IgD-negative memory B cell (primary cell): ENCODE results near the gene PCDH1. TPM values are rescaled to one million over a fixed set of nuclear protein-coding genes. Genes with fewer than 3 reads are reported as not detected.
"Not testable (repeated sequence)": the region's sequence is repeated elsewhere in the genome, so short reads cannot be mapped to it uniquely, and the experiment has no call there.

Source experiments
- H3K27ac Mint-ChIP-seq, 3 donors: one replicate each; pipeline ENCODE4 v1.8.0; 2020 to 2022; ENCODE audit warnings: mild to moderate bottlenecking in 3 of 3, mixed read lengths in 3 of 3, moderate library complexity in 1 of 3
- H3K27me3 Mint-ChIP-seq: one replicate; pipeline ENCODE4 v1.8.0; 2021; ENCODE audit warnings: mixed read lengths
- H3K36me3 Mint-ChIP-seq: one replicate; pipeline ENCODE4 v1.8.0; 2020; ENCODE audit warnings: mild to moderate bottlenecking, mixed read lengths
- H3K4me1 Mint-ChIP-seq, 3 donors: one replicate each; pipeline ENCODE4 v1.8.0; 2020 to 2022; ENCODE audit warnings: mixed read lengths in 3 of 3, mild to moderate bottlenecking in 1 of 3
- H3K4me3 Mint-ChIP-seq, 4 donors: one replicate each; pipeline ENCODE4 v1.8.0; 2020 to 2022; ENCODE audit warnings: mild to moderate bottlenecking in 4 of 4, mixed read lengths in 4 of 4, moderate library complexity in 3 of 4
- H3K9me3 Mint-ChIP-seq, 3 donors: one replicate each; pipeline ENCODE4 v1.8.0; 2020 to 2021; ENCODE audit warnings: mixed read lengths in 3 of 3, mild to moderate bottlenecking in 1 of 3
- polyA plus RNA-seq: library from polyadenylated mRNA; unstranded; fragments of 300-500 nt; fragmentation: Illumina TruSeq; gene quantifications from one replicate; pipeline ENCODE4 v1.2.3, GENCODE V29; 2021

The PCDH1 gene
- polyA plus RNA-seq, 1 donor from 2014 or later: 0.10 TPM

DNA sequence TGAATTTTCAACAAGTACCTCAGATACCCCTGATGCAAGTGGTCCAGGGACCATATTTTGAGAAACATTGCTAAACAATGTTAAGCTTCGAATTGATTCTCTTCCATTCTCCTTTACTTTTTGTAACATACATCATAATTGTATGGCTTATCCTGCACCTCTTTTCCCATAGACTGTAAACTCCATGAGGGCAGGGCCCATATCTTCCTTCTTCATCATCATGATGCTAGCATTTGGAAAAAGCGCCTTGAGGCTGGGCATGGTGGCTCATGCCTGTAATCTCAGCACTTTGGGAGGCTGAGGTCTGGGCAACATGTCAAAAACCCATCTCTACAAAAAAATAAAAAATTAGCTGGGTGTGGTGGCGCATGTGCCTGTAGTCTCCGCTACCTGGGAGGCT is 31.0 kb upstream of the PCDH1 start:
- H3K36me3 Mint-ChIP-seq: no peaks in the 10 kb centered on the region
- peaks cover 0 to 5% (median 3%) of the 10 kb centered on the region in 3 donors for H3K9me3 Mint-ChIP-seq
- H3K27ac Mint-ChIP-seq: no peak overlapping the region
- H3K27me3 Mint-ChIP-seq: peaks cover 9% of the 10 kb centered on the region
- H3K4me1 Mint-ChIP-seq: peaks cover 7 to 8% (median 8%) of the 10 kb centered on the region in 3 donors
- no peak overlapping the region for H3K4me3 Mint-ChIP-seq

GRCh38 chr5:141908796-141909195 is 30.6 kb upstream of the PCDH1 start:
- no peaks in the 10 kb centered on the region for H3K36me3 Mint-ChIP-seq
- peaks cover 11% of the 10 kb centered on the region for H3K27me3 Mint-ChIP-seq
- peaks cover 0 to 5% (median 3%) of the 10 kb centered on the region in 3 donors for H3K9me3 Mint-ChIP-seq
- H3K27ac Mint-ChIP-seq: no peak overlapping the region
- no peak overlapping the region for H3K4me3 Mint-ChIP-seq
- H3K4me1 Mint-ChIP-seq: peaks cover 6 to 7% (median 6%) of the 10 kb centered on the region in 3 donors

DNA sequence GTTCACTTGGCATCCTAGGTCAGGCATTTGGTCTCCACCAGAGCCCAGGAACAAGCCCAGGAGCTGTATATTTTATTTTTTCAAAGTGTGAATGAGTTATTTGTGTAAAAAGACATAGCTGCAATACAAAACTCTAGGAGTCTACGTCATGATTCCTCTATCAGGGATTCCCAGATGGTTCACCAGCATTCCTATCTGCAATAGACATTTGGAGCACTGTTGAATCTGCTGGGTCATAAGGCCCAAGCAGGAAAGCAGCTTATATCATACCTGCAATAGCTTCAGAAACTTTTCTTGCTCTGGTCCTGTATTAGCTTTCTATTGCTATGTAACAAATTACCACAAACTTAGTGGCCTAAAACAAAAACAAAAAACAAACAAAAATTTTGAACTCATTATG is 28.8 kb upstream of the PCDH1 start:
- Mint-ChIP-seq H3K4me1 (no peaks in the 10 kb centered on the region), H3K4me3 (no peak overlapping the region), H3K9me3 (peaks cover 0 to 5% (median 3%) of the 10 kb centered on the region in 3 donors), H3K27ac (no peak overlapping the region), H3K36me3 (no peaks in the 10 kb centered on the region), H3K27me3 (peaks cover 8% of the 10 kb centered on the region)

DNA sequence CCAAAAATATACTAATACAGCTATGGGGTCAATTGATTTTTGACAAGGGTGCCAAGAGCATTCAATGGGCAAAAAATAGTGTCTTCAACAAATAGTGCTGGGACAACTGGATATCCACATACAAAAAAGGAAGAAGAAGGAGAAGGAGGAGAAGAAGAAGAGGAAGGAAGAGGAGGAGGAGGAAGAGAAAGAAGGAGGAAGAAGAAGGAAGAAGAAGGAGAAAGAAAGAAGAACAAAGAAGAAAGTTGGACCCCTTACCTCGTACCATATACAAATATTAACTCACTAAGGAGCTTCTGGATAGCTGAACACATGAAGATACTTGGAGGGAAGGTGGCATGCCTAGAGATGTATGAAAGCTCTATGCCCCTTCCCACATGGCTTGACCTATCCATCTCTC is 28.3 kb upstream of the PCDH1 start:
- Mint-ChIP-seq H3K9me3 (peaks cover 0 to 5% (median 3%) of the 10 kb centered on the region in 3 donors), H3K27me3 (peaks cover 8% of the 10 kb centered on the region), H3K4me1 (no peaks in the 10 kb centered on the region), H3K27ac (no peak overlapping the region), H3K36me3 (no peaks in the 10 kb centered on the region), H3K4me3 (no peak overlapping the region)

DNA sequence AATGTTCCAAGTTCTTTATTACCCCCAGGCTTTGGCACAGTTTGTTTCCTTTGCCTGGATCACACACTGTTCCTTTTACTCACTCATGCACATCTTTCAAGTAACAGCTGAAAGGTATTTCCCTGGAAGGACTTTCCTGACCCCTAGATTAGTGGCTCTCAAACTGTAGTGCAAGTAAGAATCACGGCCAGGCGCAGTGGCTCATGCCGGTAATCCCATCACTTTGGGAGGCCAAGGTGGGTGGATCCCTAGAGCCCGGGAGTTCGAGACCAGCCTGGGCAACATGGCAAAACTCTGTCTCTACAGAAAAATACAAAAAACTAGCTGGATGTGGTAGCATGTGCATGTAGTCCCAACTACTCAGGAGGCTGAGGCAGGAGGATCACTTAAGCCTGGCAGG is 26.3 kb upstream of the PCDH1 start:
- Mint-ChIP-seq H3K4me3 (no peak overlapping the region), H3K36me3 (no peaks in the 10 kb centered on the region), H3K4me1 (no peaks in the 10 kb centered on the region), H3K27me3 (peaks cover 9% of the 10 kb centered on the region), H3K9me3 (peaks cover 0 to 5% (median 3%) of the 10 kb centered on the region in 3 donors), H3K27ac (no peak overlapping the region)

GRCh38 chr5:141903261-141903660 is 25.1 kb upstream of the PCDH1 start:
- H3K27ac Mint-ChIP-seq: no peak overlapping the region
- no peak overlapping the region for H3K4me3 Mint-ChIP-seq
- peaks cover 11% of the 10 kb centered on the region for H3K27me3 Mint-ChIP-seq
- H3K4me1 Mint-ChIP-seq: no peaks in the 10 kb centered on the region
- no peaks in the 10 kb centered on the region for H3K36me3 Mint-ChIP-seq
- H3K9me3 Mint-ChIP-seq: peaks cover 0 to 5% (median 3%) of the 10 kb centered on the region in 3 donors

- Mint-ChIP-seq H3K4me1 (no peaks in the 10 kb centered on the region), H3K4me3 (no peak overlapping the region), H3K27me3 (peaks cover 11% of the 10 kb centered on the region), H3K36me3 (no peaks in the 10 kb centered on the region), H3K27ac (no peak overlapping the region), H3K9me3 (peaks cover 0 to 5% (median 3%) of the 10 kb centered on the region in 3 donors)
Observed at GRCh38 chr5:141902015-141902814, 24.0 kb upstream of the PCDH1 start.

DNA sequence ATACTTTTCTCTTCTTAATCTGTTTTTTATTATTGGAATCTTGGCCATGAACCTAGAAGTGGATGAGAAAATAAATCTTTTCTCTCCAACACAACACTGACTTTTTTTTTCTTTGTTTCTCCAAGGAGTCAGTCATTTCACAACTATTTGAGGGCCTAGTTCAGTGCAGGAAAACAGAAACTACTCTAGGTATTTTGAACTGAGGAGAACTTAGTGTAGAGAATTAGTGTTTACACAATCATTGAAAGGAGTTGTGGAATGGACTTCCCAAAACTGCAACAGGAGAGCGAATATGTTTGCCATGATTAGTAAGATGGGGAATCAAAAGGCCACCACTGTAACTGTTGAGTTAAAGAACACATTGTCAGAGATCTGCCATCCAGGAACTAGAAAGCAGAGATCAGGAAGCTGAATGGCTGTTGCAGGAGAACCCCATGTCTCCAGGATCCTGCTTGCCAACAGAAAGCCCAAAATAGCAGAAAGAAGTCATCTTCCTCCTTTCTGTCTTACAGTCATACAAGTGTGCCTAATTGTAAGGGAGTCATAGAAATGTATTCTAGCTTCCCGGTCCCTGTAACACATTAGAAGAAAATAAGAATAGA is 20.3 kb upstream of the PCDH1 start:
- H3K4me1 Mint-ChIP-seq: no peaks in the 10 kb centered on the region
- H3K27ac Mint-ChIP-seq: no peak overlapping the region
- H3K4me3 Mint-ChIP-seq: no peak overlapping the region
- H3K9me3 Mint-ChIP-seq: no peaks in the 10 kb centered on the region
- peaks cover 9% of the 10 kb centered on the region for H3K27me3 Mint-ChIP-seq
- H3K36me3 Mint-ChIP-seq: no peaks in the 10 kb centered on the region

- Mint-ChIP-seq H3K36me3 (no peaks in the 10 kb centered on the region), H3K4me3 (no peak overlapping the region), H3K4me1 (no peaks in the 10 kb centered on the region), H3K27ac (no peak overlapping the region), H3K9me3 (no peaks in the 10 kb centered on the region), H3K27me3 (peaks cover 7% of the 10 kb centered on the region)
Observed at GRCh38 chr5:141897425-141897824, 19.2 kb upstream of the PCDH1 start.

- H3K9me3 Mint-ChIP-seq, H3K4me1 Mint-ChIP-seq, H3K36me3 Mint-ChIP-seq, H3K4me3 Mint-ChIP-seq, H3K27ac Mint-ChIP-seq: not testable (repeated sequence)
- peaks cover 23% of the 10 kb centered on the region for H3K27me3 Mint-ChIP-seq
Observed at GRCh38 chr5:141890429-141890828, 12.2 kb upstream of the PCDH1 start.

DNA sequence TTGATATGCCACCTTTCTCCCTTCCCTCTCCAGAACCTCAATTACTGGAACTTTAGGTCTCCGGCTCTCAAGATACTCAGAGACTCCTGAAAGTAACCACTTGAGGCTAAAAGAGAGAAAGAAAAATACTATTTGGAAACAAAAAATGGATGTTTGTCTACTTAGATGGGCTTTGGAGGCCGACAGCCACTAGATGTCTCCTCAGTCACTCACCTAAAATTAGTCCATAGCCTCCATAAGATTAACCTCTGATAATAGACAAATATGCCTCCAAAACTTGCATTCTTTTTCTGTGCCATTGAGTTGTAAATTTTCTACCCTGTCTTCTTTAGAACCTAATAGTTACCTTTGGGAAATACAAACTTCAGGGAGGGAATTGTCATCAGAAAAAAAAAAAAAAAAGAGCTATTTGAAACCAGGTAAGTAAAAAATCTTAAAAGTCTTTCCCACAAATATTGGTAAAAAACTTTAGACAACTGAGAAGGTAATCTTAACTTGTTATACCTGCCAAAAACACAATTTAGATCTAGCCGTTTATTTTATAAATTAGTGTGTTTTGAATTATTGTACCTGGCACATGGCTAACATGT is 11.2 kb upstream of the PCDH1 start:
- Mint-ChIP-seq H3K27me3 (peaks cover 28% of the 10 kb centered on the region), H3K4me1 (peaks cover 2 to 6% (median 4%) of the 10 kb centered on the region in 3 donors), H3K4me3 (peak overlapping the region in 1 of 4 donors; percentile 5), H3K9me3 (peaks cover 0 to 2% (median 0%) of the 10 kb centered on the region in 3 donors), H3K36me3 (peaks cover 2% of the 10 kb centered on the region), H3K27ac (peak overlapping the region in 1 of 3 donors; percentile 37)

- H3K4me1 Mint-ChIP-seq: peaks cover 5 to 9% (median 6%) of the 10 kb centered on the region in 3 donors
- no peak overlapping the region for H3K27ac Mint-ChIP-seq
- peak overlapping the region in 1 of 4 donors; percentile 47 for H3K4me3 Mint-ChIP-seq
- H3K36me3 Mint-ChIP-seq: peaks cover 2% of the 10 kb centered on the region
- no peaks in the 10 kb centered on the region for H3K9me3 Mint-ChIP-seq
- H3K27me3 Mint-ChIP-seq: peaks cover 54% of the 10 kb centered on the region
Observed at GRCh38 chr5:141883892-141884318, 5.7 kb upstream of the PCDH1 start.

GRCh38 chr5:141883184-141883891 is 5.1 kb upstream of the PCDH1 start:
- no peak overlapping the region for H3K27ac Mint-ChIP-seq

GRCh38 chr5:141882594-141883183 is 4.5 kb upstream of the PCDH1 start:
- Mint-ChIP-seq H3K4me3 (no peak overlapping the region), H3K27me3 (peaks cover 59% of the 10 kb centered on the region), H3K36me3 (peaks cover 2% of the 10 kb centered on the region), H3K27ac (no peak overlapping the region), H3K9me3 (no peaks in the 10 kb centered on the region), H3K4me1 (peaks cover 5 to 9% (median 6%) of the 10 kb centered on the region in 3 donors)

More at GRCh38 chr5:141883184-141883891, 5.1 kb upstream of the PCDH1 start:
- Mint-ChIP-seq H3K36me3 (peaks cover 2% of the 10 kb centered on the region), H3K27me3 (peaks cover 57% of the 10 kb centered on the region), H3K4me1 (peaks cover 5 to 9% (median 6%) of the 10 kb centered on the region in 3 donors), H3K4me3 (no peak overlapping the region), H3K9me3 (no peaks in the 10 kb centered on the region)
